WTC11 (cell line): ENCODE data around the gene MEF2B. TPM values are rescaled to one million over a fixed set of nuclear protein-coding genes. Genes with fewer than 3 reads are reported as not detected.

Experiments
- ATAC-seq: fragments of 200-7000 bp; cut with Tn5 transposase; 2 replicates; pipeline ENCODE4 v1.10.0; 2021; ENCODE audit warnings: mild to moderate bottlenecking, moderate library complexity
- CTCF ChIA-PET: fragments of 300-600 bp; sonication (Branson Sonifier 250); formaldehyde crosslinking; loops from one replicate; lab custom pipeline; 2021; ENCODE audit warnings: antibody characterized with exemption; lab: Charles Lee
- POLR2A ChIA-PET: fragments of 350-600 bp; sonication (Branson Sonifier 250); formaldehyde crosslinking; loops from one replicate; lab custom pipeline; 2021; ENCODE audit warnings: antibody characterized with exemption; lab: Charles Lee
- DNase-seq: peaks from one replicate; pipeline ENCODE4 v3.0.0; 2021; ENCODE audit warnings: low spot score
- H3K27ac Mint-ChIP-seq: 2 replicates; pipeline ENCODE4 v1.8.0; 2021; ENCODE audit warnings: mixed read lengths
- H3K27me3 Mint-ChIP-seq: 2 replicates; pipeline ENCODE4 v1.8.0; 2021; ENCODE audit warnings: low read depth, mild to moderate bottlenecking, moderate library complexity, mixed read lengths
- H3K36me3 Mint-ChIP-seq: 2 replicates; pipeline ENCODE4 v1.8.0; 2021; ENCODE audit warnings: mixed read lengths
- H3K4me1 Mint-ChIP-seq: 2 replicates; pipeline ENCODE4 v1.8.0; 2022; ENCODE audit warnings: mixed read lengths
- H3K4me3 Mint-ChIP-seq: 2 replicates; pipeline ENCODE4 v1.8.0; 2021; ENCODE audit warnings: mild to moderate bottlenecking, moderate library complexity, mixed read lengths
- H3K9me3 Mint-ChIP-seq: 2 replicates; pipeline ENCODE4 v1.8.0; 2021; ENCODE audit warnings: mixed read lengths
- ARID4B ChIP-seq: sonication (generic); formaldehyde crosslinking; IDR thresholded peaks from 2 replicates; pipeline ENCODE4 v1.8.0; 2023; ENCODE audit warnings: missing genetic modification reagents, mild to moderate bottlenecking, borderline replicate concordance
- ATF6 ChIP-seq: sonication (generic); formaldehyde crosslinking; IDR thresholded peaks from 2 replicates; pipeline ENCODE4 v1.8.1; 2023; ENCODE audit warnings: mild to moderate bottlenecking, missing genetic modification reagents
- FOXJ3 ChIP-seq: sonication (generic); formaldehyde crosslinking; IDR thresholded peaks from 2 replicates; pipeline ENCODE4 v1.9.0; 2021; ENCODE audit warnings: missing genetic modification reagents, mild to moderate bottlenecking, borderline replicate concordance
- HMGA2 ChIP-seq: fragments of 250-450 bp; sonication (Bioruptor Pico); IDR thresholded peaks from 2 replicates; pipeline ENCODE4 v1.4.0; 2021; ENCODE audit warnings: mild to moderate bottlenecking, moderate library complexity
- IRF1 ChIP-seq: sonication (generic); formaldehyde crosslinking; IDR thresholded peaks from 2 replicates; pipeline ENCODE4 v1.8.0; 2023; ENCODE audit warnings: missing genetic modification reagents
- MYBL2 ChIP-seq: sonication (generic); formaldehyde crosslinking; IDR thresholded peaks from 2 replicates; pipeline ENCODE4 v1.8.1; 2023; ENCODE audit warnings: mild to moderate bottlenecking, moderate library complexity, missing genetic modification reagents
- NFATC4 ChIP-seq: fragments of 250-450 bp; sonication (Bioruptor Pico); IDR thresholded peaks from 2 replicates; pipeline ENCODE4 v1.9.0; 2021; ENCODE audit warnings: mild to moderate bottlenecking
- PREB ChIP-seq: sonication (generic); formaldehyde crosslinking; IDR thresholded peaks from 2 replicates; pipeline ENCODE4 v1.8.1; 2022; ENCODE audit warnings: mild to moderate bottlenecking, missing genetic modification reagents, moderate library complexity, borderline replicate concordance
- PRRX2 ChIP-seq: fragments of 250-450 bp; sonication (Bioruptor Pico); IDR thresholded peaks from 2 replicates; pipeline ENCODE4 v1.8.0; 2021; ENCODE audit warnings: mild to moderate bottlenecking
- SOX15 ChIP-seq: fragments of 250-450 bp; sonication (Bioruptor Pico); IDR thresholded peaks from 2 replicates; pipeline ENCODE4 v1.9.0; 2021; ENCODE audit warnings: mild to moderate bottlenecking
- TCF7 ChIP-seq: sonication (generic); formaldehyde crosslinking; IDR thresholded peaks from 2 replicates; pipeline ENCODE4 v1.8.0; 2022; ENCODE audit warnings: mild to moderate bottlenecking, low read depth, missing genetic modification reagents, moderate library complexity
- ZNF138 ChIP-seq: sonication (generic); formaldehyde crosslinking; conservative IDR thresholded peaks from 2 replicates; pipeline ENCODE4 v1.8.1; 2022; ENCODE audit warnings: mild to moderate bottlenecking, moderate library complexity, missing genetic modification reagents
- ZNF219 ChIP-seq: sonication (generic); formaldehyde crosslinking; IDR thresholded peaks from 2 replicates; pipeline ENCODE4 v1.8.0; 2023; ENCODE audit warnings: missing genetic modification reagents, mild to moderate bottlenecking, borderline replicate concordance
- ZNF232 ChIP-seq: sonication (generic); formaldehyde crosslinking; IDR thresholded peaks from 2 replicates; pipeline ENCODE4 v1.8.0; 2022; ENCODE audit warnings: mild to moderate bottlenecking, missing genetic modification reagents
- ZNF396 ChIP-seq: fragments of 250-450 bp; sonication (Bioruptor Pico); IDR thresholded peaks from 2 replicates; pipeline ENCODE4 v1.8.0; 2021; ENCODE audit warnings: mild to moderate bottlenecking, moderate library complexity, borderline replicate concordance
- ZNF425 ChIP-seq: fragments of 250-450 bp; sonication (Bioruptor Pico); conservative IDR thresholded peaks from 2 replicates; pipeline ENCODE4 v1.9.0; 2021; ENCODE audit warnings: mild to moderate bottlenecking
- ZNF532 ChIP-seq: fragments of 250-450 bp; sonication (Bioruptor Pico); IDR thresholded peaks from 2 replicates; pipeline ENCODE4 v1.9.0; 2021; ENCODE audit warnings: mild to moderate bottlenecking, borderline replicate concordance
- total RNA-seq: library from RNA; stranded (reverse); gene quantifications from 3 replicates; pipeline ENCODE4 v1.2.3, GENCODE V29; 2021

MEF2B gene
- total RNA-seq, 1 experiment from 2014 or later: 1.7 TPM

- Mint-ChIP-seq H3K27ac (no peak overlapping the region), H3K9me3 (peaks cover 14% of the 10 kb centered on the region)
- POLR2A ChIA-PET: no interaction called here
- CTCF ChIA-PET: no interaction called here
- TF ChIP-seq IRF1 (CRISPR knock-in tag) (no peak), ATF6 (no peak), ZNF532 (CRISPR knock-in tag) (no peak), SOX15 (CRISPR knock-in tag) (no peak), PRRX2 (CRISPR knock-in tag) (no peak), PREB (CRISPR knock-in tag) (no peak), ZNF396 (CRISPR knock-in tag) (no peak), ZNF138 (CRISPR knock-in tag) (no peak), ZNF219 (CRISPR knock-in tag) (no peak), NFATC4 (CRISPR knock-in tag) (no peak), HMGA2 (CRISPR knock-in tag) (no peak), TCF7 (no peak), FOXJ3 (CRISPR knock-in tag) (no peak), MYBL2 (CRISPR knock-in tag) (no peak), ARID4B (CRISPR knock-in tag) (no peak), ZNF232 (CRISPR knock-in tag) (no peak), ZNF425 (CRISPR knock-in tag) (no peak)
- TF ChIP-seq, all 79 proteins: peak for 0
- no peak for DNase-seq
- Mint-ChIP-seq H3K36me3 (peaks cover 34% of the 10 kb centered on the region), H3K4me3 (no peak overlapping the region), H3K4me1 (no peaks in the 10 kb centered on the region), H3K27me3 (no peaks in the 10 kb centered on the region)
- no peak for ATAC-seq
Observed at GRCh38 chr19:19126102-19126501, 44.0 kb downstream of the MEF2B start.
